ENCODE measurements around the gene IFT22. TPM values are rescaled to one million over a fixed set of nuclear protein-coding genes. Genes with fewer than 3 reads are reported as not detected.
"Not testable (repeated sequence)": the region's sequence is repeated elsewhere in the genome, so short reads cannot be mapped to it uniquely, and the experiment has no call there.

IFT22 gene
- total RNA-seq, 1 experiment from 2014 or later = 41.9 TPM

DNA sequence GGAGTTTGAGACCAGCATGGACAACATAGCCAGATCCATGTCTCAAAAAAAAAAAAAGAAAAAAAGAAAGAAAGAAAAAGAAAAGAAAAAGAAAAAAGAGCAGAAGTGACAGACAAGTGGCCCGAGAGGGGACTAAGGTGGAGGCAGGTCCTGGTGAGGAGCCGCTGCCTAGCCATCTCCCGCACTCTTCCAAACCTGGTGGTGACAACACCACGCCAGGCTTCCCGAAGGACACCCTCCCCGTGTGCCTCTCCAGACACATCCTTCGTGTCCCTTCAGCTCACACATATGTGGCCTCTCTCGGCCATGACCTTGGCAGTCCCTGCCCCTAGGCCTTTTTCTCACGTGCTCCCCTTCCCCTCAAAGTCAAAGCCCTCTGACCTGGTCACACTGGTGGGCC is 36.4 kb downstream of the IFT22 start:
- H3K27ac ChIP-seq (ENCODE audit: low read depth, low read length, poor library complexity, severe bottlenecking) = no peak overlapping the region
- CTCF ChIA-PET = interaction anchor here (0.7 kb wide), 1 partner anchor 257 kb away, joined by 5 read pairs; no protein-coding TSS in a partner anchor
- H3K4me3 ChIP-seq (ENCODE audit: low read depth, low read length, poor library complexity, severe bottlenecking) = no peak overlapping the region
- H3K4me1 ChIP-seq (ENCODE audit: insufficient read depth, low read length, poor library complexity, severe bottlenecking) = no peaks in the 10 kb centered on the region
- TF ChIP-seq EZH2 (IDR thresholded peaks at IDR 0.05; ENCODE audit: borderline replicate concordance, low read depth, low read length, poor library complexity, severe bottlenecking) (no peak), CTCF (conservative IDR thresholded peaks at IDR 0.05; ENCODE audit: low read depth, low read length) (no peak)
- POLR2A ChIA-PET (ENCODE audit: low non-redundant PET) = no interaction called here
- peaks cover 6% of the 10 kb centered on the region for H3K27me3 ChIP-seq (replicated peaks; ENCODE audit: insufficient read depth, low read depth, low read length, poor library complexity)
- no TSS peak for BruUV-seq (replicated peaks)
- no peak for DNase-seq (ENCODE audit: low spot score)
- intact Hi-C loops (cut with micrococcal nuclease; ENCODE audit: unreplicated experiment) = no loop called here
- H3K9me3 ChIP-seq (ENCODE audit: low read depth, low read length, poor library complexity, severe bottlenecking) = no peaks in the 10 kb centered on the region
- H3K36me3 ChIP-seq (ENCODE audit: insufficient read depth, low read length, poor library complexity, severe bottlenecking) = no peaks in the 10 kb centered on the region

DNA sequence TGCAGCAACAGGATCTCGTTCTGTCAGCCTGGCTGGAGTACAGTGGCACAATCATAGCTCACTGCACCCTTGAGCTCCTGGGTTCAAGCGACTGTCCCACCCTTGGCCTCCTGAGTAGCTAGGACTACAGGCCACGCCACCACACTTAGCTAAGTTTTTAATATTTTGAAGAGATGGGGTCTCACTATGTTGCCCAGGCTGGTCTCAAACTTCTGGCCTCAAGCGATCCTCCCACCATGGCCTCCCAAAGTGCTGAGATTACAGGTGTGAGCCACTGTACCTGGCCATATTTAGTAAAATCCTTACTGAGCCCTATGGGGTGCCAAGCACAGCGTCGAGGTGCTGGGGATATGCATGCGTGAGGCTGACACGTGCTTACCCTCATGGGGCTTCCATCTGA is 40.7 kb downstream of the IFT22 start:
- intact Hi-C loops (cut with micrococcal nuclease; ENCODE audit: unreplicated experiment) = loop anchor here (5.0 kb wide), 1 partner anchor 384 kb away; the partner anchor contains the start of gene ACHE
- H3K9me3 ChIP-seq (ENCODE audit: low read depth, low read length, poor library complexity, severe bottlenecking); BruUV-seq (replicated peaks); H3K27me3 ChIP-seq (replicated peaks; ENCODE audit: insufficient read depth, low read depth, low read length, poor library complexity); POLR2A ChIA-PET (ENCODE audit: low non-redundant PET); H3K4me3 ChIP-seq (ENCODE audit: low read depth, low read length, poor library complexity, severe bottlenecking); H3K36me3 ChIP-seq (ENCODE audit: insufficient read depth, low read length, poor library complexity, severe bottlenecking); CTCF ChIA-PET; DNase-seq (ENCODE audit: low spot score); H3K27ac ChIP-seq (ENCODE audit: low read depth, low read length, poor library complexity, severe bottlenecking); H3K4me1 ChIP-seq (ENCODE audit: insufficient read depth, low read length, poor library complexity, severe bottlenecking): not testable (repeated sequence)

GRCh38 chr7:101278461-101279292 is 42.9 kb downstream of the IFT22 start:
- no peak for DNase-seq (ENCODE audit: low spot score)
- H3K36me3 ChIP-seq (ENCODE audit: insufficient read depth, low read length, poor library complexity, severe bottlenecking) = no peaks in the 10 kb centered on the region
- no peaks in the 10 kb centered on the region for H3K9me3 ChIP-seq (ENCODE audit: low read depth, low read length, poor library complexity, severe bottlenecking)
- POLR2A ChIA-PET (ENCODE audit: low non-redundant PET) = interaction anchor here (0.6 kb wide), 1 partner anchor 82 kb away, joined by 3 read pairs; no protein-coding TSS in a partner anchor
- no peaks in the 10 kb centered on the region for H3K27me3 ChIP-seq (replicated peaks; ENCODE audit: insufficient read depth, low read depth, low read length, poor library complexity)
- no TSS peak for BruUV-seq (replicated peaks)
- no peak overlapping the region for H3K27ac ChIP-seq (ENCODE audit: low read depth, low read length, poor library complexity, severe bottlenecking)
- intact Hi-C loops (cut with micrococcal nuclease; ENCODE audit: unreplicated experiment) = no loop called here
- CTCF ChIA-PET = interaction anchor here (0.6 to 0.7 kb wide), 2 partner anchors 135 to 985 kb away, joined by 3 to 4 read pairs; no protein-coding TSS in a partner anchor
- H3K4me1 ChIP-seq (ENCODE audit: insufficient read depth, low read length, poor library complexity, severe bottlenecking) = no peaks in the 10 kb centered on the region
- no peak overlapping the region for H3K4me3 ChIP-seq (ENCODE audit: low read depth, low read length, poor library complexity, severe bottlenecking)
- TF ChIP-seq EZH2 (IDR thresholded peaks at IDR 0.05; ENCODE audit: borderline replicate concordance, low read depth, low read length, poor library complexity, severe bottlenecking) (no peak), CTCF (conservative IDR thresholded peaks at IDR 0.05; ENCODE audit: low read depth, low read length) (no peak)

All from A673 (cell line).